Measurements from ENCODE around the gene GTF3C1. TPM values are rescaled to one million over a fixed set of nuclear protein-coding genes. Genes with fewer than 3 reads are reported as not detected.
A peak's percentile ranks its signal among the peaks of the same experiment; 100 is the strongest.

The GTF3C1 gene
- total and polyA plus RNA-seq, 8 donors: 61.5 to 111 (median 97.7) TPM

GRCh38 chr16:27427538-27427937 lies 122.2 kb downstream of the GTF3C1 start:
- Histone ChIP-seq H3K27me3 (peaks cover 0 to 32% of the 10 kb centered on the region in 2 donors), H3K36me3 (no peaks in the 10 kb centered on the region), H3K9me3 (peaks cover 0 to 9% of the 10 kb centered on the region in 2 donors), H3K4me3 (no peak overlapping the region), H3K4me1 (peaks cover 0 to 17% of the 10 kb centered on the region in 2 donors), H3K27ac (no peak overlapping the region)
- intact Hi-C loops (cut with DNase I): no loop called here
- DNase-seq (no peak), ATAC-seq (no peak)
- no peak for TF ChIP-seq CTCF (IDR thresholded peaks at IDR 0.05)

- DNase-seq: peak in 1 of 4 donors; percentile 75
- H3K9me3 ChIP-seq: peaks cover 0 to 17% of the 10 kb centered on the region in 2 donors
- no peak overlapping the region for H3K4me3 ChIP-seq
- peaks cover 0 to 17% of the 10 kb centered on the region in 2 donors for H3K4me1 ChIP-seq
- no peak overlapping the region for H3K27ac ChIP-seq
- H3K27me3 ChIP-seq: peaks cover 0 to 24% of the 10 kb centered on the region in 2 donors
- peak; percentile 83 for ATAC-seq
- no peaks in the 10 kb centered on the region for H3K36me3 ChIP-seq
- TF ChIP-seq CTCF (IDR thresholded peaks at IDR 0.05): no peak
- intact Hi-C loops (cut with DNase I): no loop called here
Measured at GRCh38 chr16:27426423-27427408, 123.0 kb downstream of the GTF3C1 start.

- Histone ChIP-seq H3K36me3 (no peaks in the 10 kb centered on the region), H3K27me3 (peaks cover 0 to 16% of the 10 kb centered on the region in 2 donors), H3K4me1 (peaks cover 0 to 15% of the 10 kb centered on the region in 2 donors), H3K4me3 (no peak overlapping the region), H3K27ac (no peak overlapping the region), H3K9me3 (peaks cover 0 to 25% of the 10 kb centered on the region in 2 donors)
- intact Hi-C loops (cut with DNase I): no loop called here
- no peak for TF ChIP-seq CTCF (IDR thresholded peaks at IDR 0.05)
- DNase-seq: no peak
- ATAC-seq: no peak
Measured at GRCh38 chr16:27425961-27426360, 123.8 kb downstream of the GTF3C1 start.

GRCh38 chr16:27424772-27425498 lies 124.8 kb downstream of the GTF3C1 start:
- no peak for ATAC-seq
- TF ChIP-seq CTCF (IDR thresholded peaks at IDR 0.05): no peak
- DNase-seq: peak in 1 of 4 donors; percentile 25
- Histone ChIP-seq H3K36me3 (no peaks in the 10 kb centered on the region), H3K27me3 (peaks cover 0 to 6% of the 10 kb centered on the region in 2 donors), H3K27ac (no peak overlapping the region), H3K9me3 (peaks cover 0 to 25% of the 10 kb centered on the region in 2 donors), H3K4me3 (no peak overlapping the region), H3K4me1 (peaks cover 0 to 10% of the 10 kb centered on the region in 2 donors)
- intact Hi-C loops (cut with DNase I): no loop called here
